ENCODE measurements around the gene MYOM3. TPM values are rescaled to one million over a fixed set of nuclear protein-coding genes. Genes with fewer than 3 reads are reported as not detected.

Gene MYOM3
- total and polyA plus RNA-seq, 2 of the 13 experiments (the other 11 are each of a cell fraction or from before 2014, with no cell fraction given) = 5.8 to 15.3 TPM

GRCh38 chr1:24070821-24071393 is 41.0 kb downstream of the MYOM3 start (continued):
- 0 out of 2 replicates have a peak, but pooled peaks have one; percentile 12 for TF ChIP-seq FOXP4 (CRISPR knock-in tag; IDR thresholded peaks at IDR 0.05)
- TF ChIP-seq XBP1 (CRISPR knock-in tag; IDR thresholded peaks at IDR 0.05) = no peak
- peak; percentile 76; the same call in 1 of the 2 replicates for TF ChIP-seq ZNF580 (CRISPR knock-in tag; IDR thresholded peaks at IDR 0.05; ENCODE audit: borderline replicate concordance, low read depth)
- TF ChIP-seq HMGXB4 (CRISPR knock-in tag; IDR thresholded peaks at IDR 0.05; ENCODE audit: borderline replicate concordance in 1 of 2, low read depth in 1 of 2) = peak; percentile 58 to 68; a peak in 2 of 4 replicates
- TF ChIP-seq ZNF788 (CRISPR knock-in tag; IDR thresholded peaks at IDR 0.05; ENCODE audit: borderline replicate concordance) = 0 out of 2 replicates have a peak, but pooled peaks have one; percentile 45
- 0 out of 2 replicates have a peak, but pooled peaks have one; percentile 19 for TF ChIP-seq KAT8 (CRISPR knock-in tag; IDR thresholded peaks at IDR 0.05)

- no peak for ATAC-seq
- H2AFZ ChIP-seq (ENCODE audit: low read length) = no peak overlapping the region
Measured at GRCh38 chr1:24069817-24070216, 42.1 kb downstream of the MYOM3 start.

More at GRCh38 chr1:24069817-24070216, 42.1 kb downstream of the MYOM3 start:
- Histone ChIP-seq H3K27me3 (ENCODE audit: control insufficient read depth in 1 of 2, insufficient read depth in 2 of 2, low read length in 2 of 2) (no peaks in the 10 kb centered on the region), H3K4me1 (ENCODE audit: insufficient read depth, low read length) (peaks cover 1% of the 10 kb centered on the region; the same call in 1 of the 2 replicates), H4K20me1 (ENCODE audit: insufficient read depth, low read length) (no peaks in the 10 kb centered on the region), H3K27ac (ENCODE audit: extremely low read length, insufficient read depth, low read length) (no peak overlapping the region), H3K4me3 (replicated peaks in 1 of 3; ENCODE audit: insufficient read depth in 1 of 3, low read depth in 2 of 3, low read length in 3 of 3) (no peak overlapping the region), H3K9me3 (ENCODE audit: low read length) (no peaks in the 10 kb centered on the region), H3K4me2 (ENCODE audit: low read depth, low read length) (no peak overlapping the region), H3K36me3 (replicated peaks in 1 of 2; ENCODE audit: control insufficient read depth in 1 of 2, insufficient read depth in 2 of 2, low read length in 2 of 2) (peaks cover 0 to 1% of the 10 kb centered on the region in 2 experiments; a peak in 2 of 5 replicates), H3K9ac (ENCODE audit: insufficient read depth, low read depth, low read length) (no peak overlapping the region), H3K79me2 (ENCODE audit: insufficient read depth, low read length) (no peaks in the 10 kb centered on the region)
- ChIA-PET CTCF (ENCODE audit: low intra/inter-chr PET ratio, low total read pairs) (no interaction called here), POLR2A (no interaction called here)
- FAIRE-seq (no peak), DNase-seq (ENCODE audit: low spot score) (no peak)
- no TSS peak for BruUV-seq (replicated peaks)
- WGBS (ENCODE audit: low lambda C conversion rate) = 76% methylated on average over 7 of the region's 7 CpGs
- in situ Hi-C loops (cut with HindIII; ENCODE audit: extremely low pct_ligation_motif_present, low pct_unique_long_range_greater_than_20kb) (loop anchor here (5.0 to 10.0 kb wide), 2 partner anchors 37 to 325 kb away; no protein-coding TSS in a partner anchor), intact Hi-C loops (cut with micrococcal nuclease; ENCODE audit: unreplicated experiment) (no loop called here)
- TF ChIP-seq NRL (CRISPR knock-in tag; IDR thresholded peaks at IDR 0.05; ENCODE audit: borderline replicate concordance) = no peak
- TF ChIP-seq TRIM24 (CRISPR knock-in tag; IDR thresholded peaks at IDR 0.05) = no peak
- no peak for TF ChIP-seq ATF7 (IDR thresholded peaks at IDR 0.05)
- TF ChIP-seq ATF7 (CRISPR knock-in tag; IDR thresholded peaks at IDR 0.05) = no peak
- no peak for TF ChIP-seq SPEN (CRISPR knock-in tag; IDR thresholded peaks at IDR 0.05; ENCODE audit: low read depth)
- TF ChIP-seq MAFF (IDR thresholded peaks at IDR 0.05; ENCODE audit: low read depth, low read length) = peak; percentile 75
- peak; percentile 53 to 79; a peak in 3 of 4 replicates for TF ChIP-seq MAFK (conservative IDR thresholded peaks at IDR 0.05 in 1 of 2, IDR thresholded peaks at IDR 0.05 in 1 of 2; ENCODE audit: low read length in 2 of 2)

Data from HepG2 (cell line).